GM21390 (cell line): Measurements from ENCODE around the gene STX1B.
"Not testable (repeated sequence)": the region's sequence is repeated elsewhere in the genome, so short reads cannot be mapped to it uniquely, and the experiment has no call there.

Experiments used
- ATAC-seq: cut with Tn5 transposase; IDR thresholded peaks from one replicate; pipeline ENCODE4 v1.9.1; 2021; ENCODE audit not compliant: unreplicated experiment

Gene STX1B

GRCh38 chr16:31010585-31011325 lies at the start of gene STX1B:
Gene STX1B, minus strand, starts transcription at chr16:31010638. Its CDS starts 242 bp downstream, at chr16:31010396.
- ATAC-seq = no peak

GRCh38 chr16:31055613-31056012 lies 45.2 kb upstream of the STX1B start:
- no peak for ATAC-seq

GRCh38 chr16:31052114-31052513 lies 41.7 kb upstream of the STX1B start:
- ATAC-seq = no peak

GRCh38 chr16:31050280-31051030 lies 40.0 kb upstream of the STX1B start:
- no peak for ATAC-seq

GRCh38 chr16:31043898-31044481 lies 33.6 kb upstream of the STX1B start:
- no peak for ATAC-seq

GRCh38 chr16:31043352-31043751 lies 32.9 kb upstream of the STX1B start:
- ATAC-seq = no peak

GRCh38 chr16:31042866-31043265 lies 32.4 kb upstream of the STX1B start:
- no peak for ATAC-seq

GRCh38 chr16:31038993-31039392 lies 28.6 kb upstream of the STX1B start:
- ATAC-seq = no peak

- ATAC-seq = no peak
Measured at GRCh38 chr16:31036691-31037090, 26.3 kb upstream of the STX1B start.

- peak; percentile 47 for ATAC-seq
Measured at GRCh38 chr16:31033709-31034492, 23.5 kb upstream of the STX1B start.

- peak; percentile 76 for ATAC-seq
Measured at GRCh38 chr16:31032736-31033708, 22.6 kb upstream of the STX1B start, which contains the start of gene STX4. Gene STX4, plus strand, starts transcription at chr16:31033558. Its CDS starts 248 bp downstream, at chr16:31033806.

GRCh38 chr16:31031276-31031675 lies 20.8 kb upstream of the STX1B start:
- no peak for ATAC-seq

GRCh38 chr16:31029272-31029671 lies 18.8 kb upstream of the STX1B start:
- no peak for ATAC-seq

- ATAC-seq = no peak
Measured at GRCh38 chr16:31025339-31025738, 14.9 kb upstream of the STX1B start.

GRCh38 chr16:31023627-31024226 lies 13.3 kb upstream of the STX1B start:
- no peak for ATAC-seq

GRCh38 chr16:31023252-31023602 lies 12.8 kb upstream of the STX1B start:
- no peak for ATAC-seq

- no peak for ATAC-seq
Measured at GRCh38 chr16:31022544-31023251, 12.3 kb upstream of the STX1B start.

GRCh38 chr16:31020536-31020935 lies 10.1 kb upstream of the STX1B start:
- no peak for ATAC-seq

- not testable (repeated sequence) for ATAC-seq
Measured at GRCh38 chr16:31017756-31018155, 7.3 kb upstream of the STX1B start.
